ENCODE results near the gene DPF3. TPM values are rescaled to one million over a fixed set of nuclear protein-coding genes. Genes with fewer than 3 reads are reported as not detected.

DPF3 gene
- total and polyA plus RNA-seq, 9 of the 15 experiments (the other 6 are each of a cell fraction or from before 2014, with no cell fraction given), result 0.21 to 4.9 (median 1.2) TPM

DNA sequence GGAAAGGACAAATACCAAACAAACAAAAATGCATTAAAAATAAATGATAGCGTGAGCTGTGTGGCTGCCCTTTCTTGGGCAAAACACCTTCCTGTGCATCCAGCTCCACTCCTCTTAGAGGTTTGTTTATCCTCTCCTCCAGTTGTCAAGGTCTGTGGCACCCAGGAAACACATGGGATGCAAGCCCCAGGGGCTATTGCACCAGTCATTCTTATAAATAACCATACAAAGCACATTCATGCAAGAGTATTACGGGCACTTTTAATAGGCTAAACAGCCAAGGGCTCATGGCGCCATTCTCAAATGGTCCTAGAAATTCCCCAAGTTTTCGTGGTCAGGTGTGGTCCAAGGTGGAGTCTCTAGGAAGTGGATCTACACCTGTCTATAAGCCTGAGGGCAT lies 257.0 kb downstream of the DPF3 start (continued):
- TF ChIP-seq, protein P1, sequence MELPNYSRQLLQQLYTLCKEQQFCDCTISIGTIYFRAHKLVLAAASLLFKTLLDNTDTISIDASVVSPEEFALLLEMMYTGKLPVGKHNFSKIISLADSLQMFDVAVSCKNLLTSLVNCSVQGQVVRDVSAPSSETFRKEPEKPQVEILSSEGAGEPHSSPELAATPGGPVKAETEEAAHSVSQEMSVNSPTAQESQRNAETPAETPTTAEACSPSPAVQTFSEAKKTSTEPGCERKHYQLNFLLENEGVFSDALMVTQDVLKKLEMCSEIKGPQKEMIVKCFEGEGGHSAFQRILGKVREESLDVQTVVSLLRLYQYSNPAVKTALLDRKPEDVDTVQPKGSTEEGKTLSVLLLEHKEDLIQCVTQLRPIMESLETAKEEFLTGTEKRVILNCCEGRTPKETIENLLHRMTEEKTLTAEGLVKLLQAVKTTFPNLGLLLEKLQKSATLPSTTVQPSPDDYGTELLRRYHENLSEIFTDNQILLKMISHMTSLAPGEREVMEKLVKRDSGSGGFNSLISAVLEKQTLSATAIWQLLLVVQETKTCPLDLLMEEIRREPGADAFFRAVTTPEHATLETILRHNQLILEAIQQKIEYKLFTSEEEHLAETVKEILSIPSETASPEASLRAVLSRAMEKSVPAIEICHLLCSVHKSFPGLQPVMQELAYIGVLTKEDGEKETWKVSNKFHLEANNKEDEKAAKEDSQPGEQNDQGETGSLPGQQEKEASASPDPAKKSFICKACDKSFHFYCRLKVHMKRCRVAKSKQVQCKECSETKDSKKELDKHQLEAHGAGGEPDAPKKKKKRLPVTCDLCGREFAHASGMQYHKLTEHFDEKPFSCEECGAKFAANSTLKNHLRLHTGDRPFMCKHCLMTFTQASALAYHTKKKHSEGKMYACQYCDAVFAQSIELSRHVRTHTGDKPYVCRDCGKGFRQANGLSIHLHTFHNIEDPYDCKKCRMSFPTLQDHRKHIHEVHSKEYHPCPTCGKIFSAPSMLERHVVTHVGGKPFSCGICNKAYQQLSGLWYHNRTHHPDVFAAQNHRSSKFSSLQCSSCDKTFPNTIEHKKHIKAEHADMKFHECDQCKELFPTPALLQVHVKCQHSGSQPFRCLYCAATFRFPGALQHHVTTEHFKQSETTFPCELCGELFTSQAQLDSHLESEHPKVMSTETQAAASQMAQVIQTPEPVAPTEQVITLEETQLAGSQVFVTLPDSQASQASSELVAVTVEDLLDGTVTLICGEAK (IDR thresholded peaks at IDR 0.05), result no peak
- TF ChIP-seq, protein P1 (CRISPR knock-in tag; IDR thresholded peaks at IDR 0.05), result no peak
- no peak for TF ChIP-seq EP400 (IDR thresholded peaks at IDR 0.05)
- TF ChIP-seq, protein P2, sequence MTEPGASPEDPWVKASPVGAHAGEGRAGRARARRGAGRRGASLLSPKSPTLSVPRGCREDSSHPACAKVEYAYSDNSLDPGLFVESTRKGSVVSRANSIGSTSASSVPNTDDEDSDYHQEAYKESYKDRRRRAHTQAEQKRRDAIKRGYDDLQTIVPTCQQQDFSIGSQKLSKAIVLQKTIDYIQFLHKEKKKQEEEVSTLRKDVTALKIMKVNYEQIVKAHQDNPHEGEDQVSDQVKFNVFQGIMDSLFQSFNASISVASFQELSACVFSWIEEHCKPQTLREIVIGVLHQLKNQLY (CRISPR knock-in tag; conservative IDR thresholded peaks at IDR 0.05), result no peak

All from K562 (cell line).